HG03045 (cell line): ENCODE measurements around the gene WRAP53.

Experiments used
- ATAC-seq: cut with Tn5 transposase; IDR thresholded peaks from one replicate; pipeline ENCODE4 v1.9.1; 2021; ENCODE audit warnings: mild to moderate bottlenecking, moderate library complexity; ENCODE audit not compliant: unreplicated experiment

The WRAP53 gene

DNA sequence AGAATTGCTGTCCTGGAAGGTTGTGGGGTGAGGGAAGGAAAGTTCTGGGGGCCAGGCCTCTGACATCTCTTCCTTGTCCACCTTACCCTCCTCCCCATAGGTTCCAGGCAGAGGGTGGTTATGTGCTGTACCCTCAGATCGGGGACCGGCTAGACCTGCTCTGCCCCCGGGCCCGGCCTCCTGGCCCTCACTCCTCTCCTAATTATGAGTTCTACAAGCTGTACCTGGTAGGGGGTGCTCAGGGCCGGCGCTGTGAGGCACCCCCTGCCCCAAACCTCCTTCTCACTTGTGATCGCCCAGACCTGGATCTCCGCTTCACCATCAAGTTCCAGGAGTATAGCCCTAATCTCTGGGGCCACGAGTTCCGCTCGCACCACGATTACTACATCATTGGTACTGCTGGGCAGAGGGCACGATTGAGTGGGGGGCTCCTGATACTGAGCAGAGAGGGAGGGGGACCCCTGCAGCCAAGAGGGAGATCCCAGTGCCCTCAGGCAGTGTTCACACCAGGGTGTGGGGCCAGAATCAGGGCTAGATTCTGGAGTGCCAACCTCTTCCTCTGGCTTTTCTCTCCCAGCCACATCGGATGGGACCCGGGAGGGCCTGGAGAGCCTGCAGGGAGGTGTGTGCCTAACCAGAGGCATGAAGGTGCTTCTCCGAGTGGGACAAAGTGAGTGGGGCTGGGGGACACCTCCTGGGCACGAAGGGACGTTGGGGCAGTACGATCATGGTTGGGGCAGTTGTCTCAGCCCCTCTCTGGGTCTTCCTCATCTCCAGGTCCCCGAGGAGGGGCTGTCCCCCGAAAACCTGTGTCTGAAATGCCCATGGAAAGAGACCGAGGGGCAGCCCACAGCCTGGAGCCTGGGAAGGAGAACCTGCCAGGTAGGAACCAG, 19.8 kb downstream of the WRAP53 start:
- no peak for ATAC-seq

DNA sequence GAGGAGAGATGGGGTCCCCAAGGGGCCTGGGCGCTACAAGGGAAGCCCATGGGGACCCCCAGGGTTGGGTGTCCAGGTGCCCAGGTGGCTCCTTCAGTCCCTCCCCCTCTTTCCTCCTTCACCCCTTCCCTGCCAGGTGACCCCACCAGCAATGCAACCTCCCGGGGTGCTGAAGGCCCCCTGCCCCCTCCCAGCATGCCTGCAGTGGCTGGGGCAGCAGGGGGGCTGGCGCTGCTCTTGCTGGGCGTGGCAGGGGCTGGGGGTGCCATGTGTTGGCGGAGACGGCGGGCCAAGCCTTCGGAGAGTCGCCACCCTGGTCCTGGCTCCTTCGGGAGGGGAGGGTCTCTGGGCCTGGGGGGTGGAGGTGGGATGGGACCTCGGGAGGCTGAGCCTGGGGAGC, 20.8 kb downstream of the WRAP53 start:
- no peak for ATAC-seq

DNA sequence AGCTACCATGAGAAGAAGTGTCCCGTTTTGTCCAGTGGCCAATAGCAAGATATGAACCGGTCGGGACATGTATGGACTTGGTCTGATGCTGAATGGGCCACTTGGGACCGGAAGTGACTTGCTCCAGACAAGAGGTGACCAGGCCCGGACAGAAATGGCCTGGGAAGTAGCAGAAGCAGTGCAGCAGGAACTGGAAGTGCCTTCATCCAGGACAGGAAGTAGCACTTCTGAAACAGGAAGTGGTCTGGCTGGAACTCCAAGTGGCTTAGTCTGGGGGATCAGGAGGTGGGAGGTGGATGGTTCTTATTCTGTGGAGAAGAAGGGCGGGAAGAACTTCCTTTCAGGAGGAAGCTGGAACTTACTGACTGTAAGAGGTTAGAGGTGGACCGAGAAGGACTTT, 22.0 kb downstream of the WRAP53 start:
- no peak for ATAC-seq

DNA sequence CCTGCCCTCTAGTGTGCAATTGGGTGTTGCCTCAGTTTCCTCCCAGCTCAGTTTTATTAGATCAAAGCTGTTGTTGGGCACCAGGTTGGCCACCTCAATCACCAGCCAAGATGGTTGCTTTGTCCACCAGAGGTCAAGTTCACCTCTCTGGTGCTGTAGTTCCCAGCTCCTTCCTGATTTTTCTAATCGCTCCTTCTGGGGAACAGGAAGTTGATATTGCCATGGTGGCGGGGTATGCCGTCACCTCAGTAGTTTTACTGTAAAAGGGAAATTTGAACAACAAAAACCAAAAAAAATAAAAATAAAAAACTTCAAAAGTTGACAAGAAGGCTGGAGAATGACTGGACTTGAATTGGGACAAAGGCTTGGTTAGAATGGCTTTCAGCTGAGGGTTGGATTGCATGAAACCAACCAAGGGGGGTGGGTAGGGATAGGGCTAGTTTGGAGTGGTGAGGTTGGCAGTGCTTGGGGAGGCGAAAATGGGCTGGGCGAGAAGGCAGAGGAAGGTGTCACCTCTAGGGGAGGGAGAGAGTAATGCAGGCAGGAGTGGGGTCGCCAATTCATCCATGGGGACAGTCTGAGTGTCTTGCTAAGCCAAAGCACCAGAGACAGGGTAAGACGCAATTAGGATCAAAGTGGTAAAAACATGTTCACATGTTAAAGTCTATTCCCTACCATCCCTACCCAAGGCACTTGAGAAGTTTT, 22.9 kb downstream of the WRAP53 start:
- ATAC-seq: no peak

DNA sequence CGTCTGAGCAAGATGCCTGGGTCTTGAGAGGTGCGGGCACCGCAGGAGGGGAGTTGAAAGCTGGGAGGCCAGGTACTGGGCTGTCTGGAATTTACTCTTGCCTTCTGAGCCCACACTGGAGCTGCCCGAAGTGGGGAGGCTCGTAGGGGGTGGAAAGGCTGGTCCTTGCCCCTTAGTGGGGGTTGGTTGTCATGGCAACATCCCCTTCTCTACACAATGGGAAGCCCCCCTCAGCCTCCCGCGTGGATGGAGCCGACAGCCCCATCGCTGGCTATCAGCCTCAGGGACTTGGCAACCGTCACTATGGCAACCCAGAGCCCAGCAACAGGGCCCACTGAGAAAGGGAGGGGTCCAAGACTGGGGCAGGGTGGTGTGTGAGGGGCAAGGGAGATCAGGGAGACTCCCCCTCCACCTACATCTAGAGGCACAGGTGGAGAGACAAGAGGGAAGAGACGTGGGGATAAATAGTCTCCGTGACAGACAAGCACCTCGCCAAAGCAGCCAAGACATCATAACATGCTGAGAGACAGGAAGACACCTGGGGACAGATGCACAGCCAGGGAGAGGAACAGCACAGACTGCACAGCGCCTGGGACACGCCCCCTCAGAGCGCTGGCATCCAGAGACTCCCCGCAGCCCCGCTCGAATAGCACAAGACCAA, 24.0 kb downstream of the WRAP53 start:
- no peak for ATAC-seq

DNA sequence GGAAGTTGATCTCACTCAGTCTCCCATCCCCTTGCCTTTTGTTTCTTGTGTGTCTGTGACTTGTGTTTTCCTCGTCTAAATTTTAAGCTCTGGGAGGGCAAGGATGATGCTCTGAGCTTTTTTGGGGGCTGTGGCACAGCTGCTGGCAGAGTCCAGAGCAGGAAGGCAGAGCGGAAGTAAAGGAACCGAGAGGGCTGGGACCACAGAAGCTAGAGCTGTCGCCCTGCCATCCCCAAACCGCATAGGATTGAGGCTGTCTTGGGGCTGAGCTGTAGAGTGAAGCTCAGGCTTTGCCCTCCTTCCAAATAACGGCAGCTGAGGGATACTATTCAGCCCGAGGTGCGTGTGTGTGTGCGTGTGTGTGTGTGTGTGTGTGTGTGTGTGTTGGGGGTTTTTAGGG, 25.5 kb downstream of the WRAP53 start:
- no peak for ATAC-seq

DNA sequence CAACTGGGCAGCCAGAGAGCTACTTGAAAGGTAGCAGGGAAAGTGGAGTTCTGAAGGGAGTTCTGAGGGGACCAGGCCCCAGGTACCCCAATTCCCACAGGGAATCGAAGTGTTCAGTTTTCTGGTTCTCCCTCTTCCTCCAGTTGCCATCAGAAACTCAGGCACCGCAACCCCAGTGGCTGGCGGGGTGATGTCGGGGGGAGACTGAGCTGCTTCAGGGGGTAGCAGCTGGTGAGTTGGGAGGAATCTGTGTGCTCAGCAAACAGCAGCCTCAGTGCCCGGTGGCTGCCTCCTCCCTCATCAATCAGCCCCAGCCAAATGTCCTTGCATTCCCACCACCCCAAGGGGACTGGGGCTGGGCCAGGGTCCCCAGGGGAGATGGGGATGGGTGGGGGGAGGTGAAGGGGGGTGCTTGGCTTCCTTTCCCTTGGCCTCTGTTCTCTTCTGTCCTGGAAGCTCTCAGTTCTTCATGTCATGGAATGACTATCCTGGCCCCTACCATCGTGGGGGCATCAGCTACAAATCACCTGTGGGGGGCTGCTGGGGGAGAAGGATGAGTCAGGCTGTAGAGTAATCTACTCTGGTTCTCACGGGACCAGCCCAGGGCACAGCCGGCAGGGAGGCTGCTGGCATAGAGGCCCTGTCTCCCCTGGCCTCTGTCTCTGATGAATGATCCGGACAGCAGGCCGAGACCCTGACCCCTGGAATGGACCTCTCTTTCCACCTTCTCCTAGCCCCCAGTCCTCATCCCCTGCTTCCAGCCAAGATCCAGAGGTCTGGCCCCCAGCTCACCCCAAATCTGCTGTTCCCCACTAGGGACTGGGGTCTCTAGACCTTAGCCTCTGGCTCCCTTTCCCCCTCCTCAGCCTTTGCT, 26.7 kb downstream of the WRAP53 start:
- no peak for ATAC-seq

DNA sequence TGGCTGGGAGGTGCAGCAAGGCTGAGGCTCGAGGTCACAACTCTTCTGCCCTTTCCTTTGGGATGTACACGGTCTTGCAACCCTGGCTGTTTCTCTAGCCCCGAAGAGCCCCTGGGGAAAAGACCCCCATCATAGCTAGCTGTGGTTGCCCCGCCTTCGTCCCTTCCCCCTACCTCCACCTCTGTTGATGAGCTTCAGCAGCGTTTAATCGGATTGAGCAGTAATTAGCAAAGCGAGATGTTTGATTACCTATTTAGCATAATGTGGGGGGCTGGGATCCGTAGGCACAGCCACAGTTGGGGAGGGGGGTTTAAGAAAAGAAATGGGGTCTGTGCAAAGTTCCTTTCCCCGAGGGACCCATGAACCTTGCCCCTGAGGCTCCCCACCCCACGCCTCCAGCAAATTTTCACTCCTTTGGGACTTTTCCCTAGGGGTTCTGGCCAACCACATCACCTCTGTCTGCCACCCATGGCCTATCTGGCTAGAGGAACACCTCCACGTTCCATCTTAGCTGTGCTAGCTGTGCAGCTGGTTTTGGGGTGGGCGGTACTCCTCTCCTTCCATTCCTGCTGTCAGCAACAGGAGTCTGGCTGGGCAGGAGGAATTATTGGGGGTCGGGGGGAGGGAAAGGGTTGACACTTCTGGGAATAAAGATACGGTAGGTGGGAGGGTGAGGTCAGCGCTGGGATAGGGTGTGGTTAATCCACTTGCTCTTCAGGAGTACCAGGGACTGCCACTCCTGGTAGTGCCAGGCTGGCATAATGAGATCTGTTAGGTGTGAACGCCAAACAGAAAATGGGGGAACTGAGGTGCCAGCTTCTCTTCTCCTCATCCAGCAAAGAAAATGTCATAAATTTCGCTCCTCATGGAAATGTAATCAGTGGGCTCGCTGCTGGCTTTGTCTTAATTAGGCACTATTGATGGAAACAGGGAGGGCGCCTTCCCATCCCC, 27.9 kb downstream of the WRAP53 start:
- no peak for ATAC-seq

DNA sequence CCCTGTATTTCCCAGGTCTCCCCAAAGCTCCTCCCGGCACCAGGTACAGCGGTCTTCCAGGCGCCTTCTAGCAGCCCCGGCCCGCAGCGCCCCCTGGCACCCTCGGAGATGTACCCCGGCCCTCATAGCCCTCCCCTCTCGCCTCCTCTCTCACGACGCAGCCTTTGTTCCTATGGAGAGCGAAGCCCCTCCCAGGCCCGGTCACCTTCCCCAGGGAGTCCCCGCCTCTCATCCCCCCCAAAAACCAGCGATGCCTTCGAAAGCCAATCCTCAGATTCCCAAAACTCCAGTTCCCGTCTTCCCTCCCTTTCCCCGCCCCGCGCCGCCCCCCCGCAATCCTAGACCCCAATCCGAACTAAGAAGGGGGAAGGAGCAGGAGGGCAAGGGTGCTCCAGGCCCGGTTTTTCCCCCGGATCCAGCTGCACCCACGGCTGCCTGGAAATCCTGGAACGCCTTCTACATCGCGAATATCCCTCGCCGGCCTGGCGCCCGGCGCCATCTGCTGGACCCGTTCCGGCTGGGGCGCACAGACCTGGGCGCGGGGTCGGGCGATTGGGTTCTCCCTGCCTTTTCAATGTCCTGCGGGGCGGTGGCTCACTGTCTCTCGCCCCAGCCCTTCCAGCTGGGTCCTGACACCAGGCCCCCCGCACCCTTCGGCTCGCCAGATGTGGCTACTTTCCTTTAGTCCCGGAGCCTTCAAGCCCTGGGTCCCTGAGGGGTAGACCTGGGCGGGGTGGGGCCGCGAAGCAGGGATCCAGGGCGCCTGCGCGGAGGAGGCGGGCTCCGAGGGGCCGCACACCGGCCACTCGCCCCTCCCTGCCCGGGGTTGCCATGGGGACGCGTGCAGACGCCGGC, 28.9 kb downstream of the WRAP53 start, which contains the start of gene DNAH2:
DNAH2 (plus strand) TSS at position 844 of the 855 bp plus-strand sequence. CDS start 1,991 bp downstream, outside the sequence.
- ATAC-seq: no peak

DNA sequence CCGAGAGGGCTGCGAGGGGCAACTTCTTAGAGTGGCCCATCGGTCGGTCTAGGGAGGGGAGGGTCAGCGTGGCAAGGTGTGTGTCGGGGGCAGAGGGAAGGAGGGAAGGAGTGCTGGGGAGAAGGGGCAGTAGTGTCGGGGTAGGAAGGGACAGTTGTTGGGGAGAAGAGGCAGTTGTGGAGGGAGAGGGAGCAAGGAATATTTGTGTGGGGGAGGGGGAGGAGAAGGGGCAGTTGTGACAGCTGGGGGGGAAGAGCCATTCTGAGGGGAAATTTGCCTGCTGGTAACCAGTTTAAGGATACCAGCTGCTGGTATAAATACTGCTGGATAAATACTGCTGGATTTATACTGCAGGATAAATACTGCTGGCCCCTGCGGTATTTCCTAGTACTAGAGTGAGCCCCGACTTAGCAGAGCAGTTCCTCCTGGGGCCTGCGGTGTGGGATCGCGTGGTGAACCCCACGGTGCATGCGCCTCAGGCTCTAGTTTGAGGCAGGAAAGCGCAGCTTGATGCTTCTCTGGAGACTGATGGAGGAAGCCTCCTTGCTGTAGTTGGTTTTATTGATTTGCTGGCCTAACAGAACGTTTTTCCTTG, 29.6 kb downstream of the WRAP53 start:
- ATAC-seq: no peak

DNA sequence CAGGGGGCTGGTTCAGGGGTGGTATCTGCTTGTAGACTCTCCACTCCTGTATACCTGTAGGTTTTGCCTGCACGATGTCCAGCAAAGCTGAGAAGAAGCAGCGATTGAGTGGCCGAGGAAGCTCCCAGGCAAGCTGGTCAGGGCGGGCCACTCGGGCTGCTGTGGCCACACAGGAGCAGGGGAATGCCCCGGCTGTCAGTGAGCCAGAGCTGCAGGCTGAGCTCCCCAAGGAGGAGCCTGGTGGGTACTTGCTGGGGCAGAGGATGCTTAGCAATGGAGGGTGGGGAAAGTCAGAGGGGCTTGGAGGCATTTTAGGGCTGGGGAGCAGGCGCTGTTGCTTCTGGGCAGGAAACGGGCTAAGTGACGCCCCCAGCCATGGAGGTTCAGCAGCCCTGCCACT, 31.4 kb downstream of the WRAP53 start:
- ATAC-seq: no peak

DNA sequence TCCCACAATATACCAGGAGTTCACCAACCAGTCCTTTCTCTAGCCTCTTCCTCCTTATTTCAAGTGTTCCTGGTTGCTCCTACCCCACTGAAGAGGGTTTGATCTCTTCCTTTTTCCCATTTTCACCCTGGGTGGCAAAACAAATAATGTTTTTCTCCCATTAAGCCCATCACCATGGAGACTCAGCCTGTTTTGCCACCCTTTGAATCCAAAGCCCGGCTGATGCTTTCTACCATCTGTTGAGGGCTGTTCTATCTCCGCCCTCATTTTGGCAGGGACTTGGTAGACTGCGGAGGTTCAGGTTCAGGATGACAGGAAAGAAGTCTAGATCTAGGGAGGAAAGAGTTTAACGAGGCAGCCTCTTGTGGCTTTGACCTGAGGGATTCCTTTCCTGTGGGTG, 31.8 kb downstream of the WRAP53 start:
- no peak for ATAC-seq

DNA sequence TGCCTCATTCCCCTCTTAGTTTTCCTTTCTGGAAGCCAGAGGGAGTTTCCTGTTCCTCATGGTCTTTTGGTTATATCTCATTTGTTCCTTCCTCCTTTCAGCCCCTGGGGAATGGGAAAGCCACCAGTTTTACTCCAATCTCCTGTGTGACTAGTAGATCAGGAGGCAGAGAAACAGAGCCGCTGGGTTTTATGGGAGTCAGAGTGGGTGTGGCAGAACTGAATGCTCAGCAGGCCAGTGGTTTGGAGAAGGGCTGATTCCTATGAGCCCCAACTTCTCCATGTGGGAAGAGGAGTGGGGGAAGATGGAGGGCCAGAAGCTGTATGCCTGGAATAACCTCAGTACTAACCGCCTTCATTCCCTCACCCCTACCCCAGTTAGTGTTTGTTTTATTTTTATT, 33.3 kb downstream of the WRAP53 start:
- no peak for ATAC-seq

DNA sequence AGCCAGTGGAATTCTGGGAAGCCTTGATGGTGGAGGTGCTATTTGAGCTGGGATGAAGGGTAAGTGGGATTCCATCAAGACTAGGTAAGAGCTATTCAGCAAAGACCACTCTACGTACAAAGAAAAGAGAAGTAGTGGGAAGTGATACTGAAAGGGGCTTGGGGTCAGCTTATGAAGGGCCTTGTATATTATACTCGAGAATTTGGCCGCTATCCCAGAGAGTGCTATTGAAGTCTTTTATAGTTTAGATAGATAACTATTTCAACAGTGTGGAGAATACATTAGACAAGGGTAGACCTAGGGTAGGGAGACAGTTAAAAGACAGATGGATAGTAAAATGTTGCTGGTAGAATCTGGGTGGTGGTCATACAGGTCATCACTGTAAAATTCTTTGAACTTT, 39.6 kb downstream of the WRAP53 start:
- ATAC-seq: no peak

DNA sequence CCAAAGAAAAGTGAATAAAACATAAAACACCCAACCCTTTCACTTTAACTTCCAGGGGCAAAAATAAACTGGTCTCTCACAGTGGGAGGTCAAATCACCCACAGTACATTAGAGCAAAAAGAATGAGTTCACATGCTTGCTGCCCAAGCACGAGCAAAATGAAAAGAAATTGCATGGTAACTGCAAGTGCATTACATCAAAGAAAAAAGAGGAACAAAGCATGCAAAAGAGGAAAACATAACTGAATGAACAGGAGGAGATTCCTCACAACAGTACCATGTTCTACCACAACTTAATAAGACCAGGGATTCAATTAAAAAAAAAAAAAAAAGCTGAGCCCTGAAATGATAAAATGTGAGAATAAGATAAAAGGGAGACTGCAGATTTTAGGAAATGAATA, 41.5 kb downstream of the WRAP53 start:
- ATAC-seq: no peak

DNA sequence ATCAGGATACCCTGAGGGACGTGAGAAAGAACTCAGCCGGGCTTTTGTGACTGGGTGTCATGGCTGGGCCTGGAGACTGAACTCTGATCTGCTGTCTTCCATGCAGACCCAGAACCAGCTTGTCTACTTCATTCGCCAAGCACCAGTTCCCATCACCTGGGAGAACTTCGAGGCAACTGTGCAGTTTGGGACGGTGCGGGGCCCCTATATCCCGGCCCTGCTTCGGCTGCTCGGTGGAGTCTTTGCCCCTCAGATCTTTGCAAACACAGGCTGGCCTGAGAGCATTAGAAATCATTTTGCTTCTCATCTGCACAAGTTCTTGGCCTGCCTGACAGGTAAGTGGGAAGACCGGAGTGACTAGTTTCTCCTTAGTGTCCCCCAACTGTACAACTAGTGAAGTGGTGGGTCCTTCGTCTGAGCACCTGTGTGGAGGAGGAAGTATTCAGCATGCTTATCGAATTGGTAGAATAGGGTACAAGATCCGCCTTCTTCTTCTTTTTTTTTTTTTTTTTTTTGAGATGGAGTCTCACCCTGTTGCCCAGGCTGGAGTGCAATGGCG, 44.8 kb downstream of the WRAP53 start:
- ATAC-seq: no peak

DNA sequence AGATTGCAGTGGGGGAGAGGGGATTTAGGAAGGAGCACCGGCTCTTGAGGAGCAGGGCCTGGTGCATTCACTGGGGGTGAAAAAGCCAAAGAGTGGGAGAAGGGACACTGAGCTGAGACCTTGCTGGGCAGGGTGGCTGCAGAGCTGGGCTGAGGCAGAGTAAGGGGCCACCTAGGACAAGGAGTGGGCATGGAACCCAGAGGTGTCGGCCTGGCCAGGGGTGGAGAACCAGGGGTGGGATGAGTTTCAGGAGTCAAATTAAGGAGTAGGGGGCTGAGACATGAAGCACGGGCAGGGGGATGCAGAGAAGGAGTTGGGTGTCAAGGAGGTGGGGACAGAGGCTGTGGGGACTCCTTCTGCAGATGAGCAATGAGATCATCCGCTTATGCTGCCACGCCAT, 49.3 kb downstream of the WRAP53 start:
- no peak for ATAC-seq

DNA sequence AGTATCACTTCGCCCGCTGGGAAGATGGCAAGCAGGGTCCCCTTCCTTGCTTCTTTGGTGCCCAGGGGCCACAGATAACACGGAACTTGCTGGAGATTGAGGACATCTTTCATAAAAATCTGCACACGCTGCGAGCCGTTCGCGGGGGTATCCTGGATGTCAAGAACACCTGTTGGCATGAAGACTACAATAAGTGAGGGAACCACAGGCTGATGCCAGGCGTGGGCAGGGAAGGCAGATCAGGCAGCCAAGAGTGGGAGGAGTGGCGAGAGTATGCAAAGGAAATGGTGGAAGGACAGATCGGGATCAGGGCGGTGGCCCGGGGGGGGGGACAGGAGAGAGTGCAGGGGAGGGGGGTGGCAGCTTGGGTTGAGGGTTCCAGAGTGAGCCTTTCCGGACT, 51.5 kb downstream of the WRAP53 start:
- no peak for ATAC-seq
